SW480 (cell line): ENCODE results near the gene TSPAN7.

Source experiments
- DNase-seq: peaks from one replicate; pipeline ENCODE4 v3.0.0-alpha.2; 2016; ENCODE audit warnings: low spot score

The TSPAN7 gene

DNA sequence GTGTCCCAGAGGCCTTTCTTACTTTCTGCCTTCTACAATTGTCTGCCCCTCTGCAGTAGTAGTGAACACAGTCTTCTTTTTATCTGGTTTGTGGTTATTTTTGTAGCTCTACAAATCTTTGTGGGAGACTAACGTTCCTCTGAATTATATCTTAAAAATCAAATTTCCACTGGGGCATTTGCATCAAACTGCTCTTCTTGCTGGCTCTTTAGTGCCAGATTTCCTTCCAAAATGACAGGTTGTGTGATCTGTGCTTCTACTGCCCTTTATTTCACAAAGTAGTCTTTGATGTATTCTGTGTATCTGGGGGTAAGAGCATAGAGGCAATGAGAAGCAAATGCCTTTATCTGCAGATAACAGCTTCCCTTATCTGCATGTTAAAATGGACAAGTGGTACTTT is 34.5 kb downstream of the TSPAN7 start:
- DNase-seq, result no peak

DNA sequence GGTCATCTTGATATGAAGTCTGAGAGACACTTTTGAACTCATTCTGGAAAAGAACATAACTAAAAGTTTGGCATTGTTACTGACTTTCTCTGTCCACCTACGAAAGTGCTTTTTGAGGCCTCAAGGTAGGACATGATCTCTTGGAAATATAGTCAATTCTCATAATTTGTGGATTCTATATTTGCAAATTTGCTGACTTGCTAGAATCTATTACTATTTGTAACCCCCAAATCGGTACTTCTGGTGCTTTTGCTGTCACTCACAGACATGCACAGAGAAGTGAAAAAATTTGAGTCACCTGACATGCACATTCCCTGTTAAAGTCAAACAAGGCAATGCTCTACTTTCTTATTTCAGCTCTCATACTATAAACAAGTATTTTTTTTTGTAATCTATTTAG is 35.6 kb downstream of the TSPAN7 start:
- DNase-seq, result no peak

- no peak for DNase-seq
These were observed 38.7 kb downstream of the TSPAN7 start for GRCh38 chrX:38599796-38600755.

DNA sequence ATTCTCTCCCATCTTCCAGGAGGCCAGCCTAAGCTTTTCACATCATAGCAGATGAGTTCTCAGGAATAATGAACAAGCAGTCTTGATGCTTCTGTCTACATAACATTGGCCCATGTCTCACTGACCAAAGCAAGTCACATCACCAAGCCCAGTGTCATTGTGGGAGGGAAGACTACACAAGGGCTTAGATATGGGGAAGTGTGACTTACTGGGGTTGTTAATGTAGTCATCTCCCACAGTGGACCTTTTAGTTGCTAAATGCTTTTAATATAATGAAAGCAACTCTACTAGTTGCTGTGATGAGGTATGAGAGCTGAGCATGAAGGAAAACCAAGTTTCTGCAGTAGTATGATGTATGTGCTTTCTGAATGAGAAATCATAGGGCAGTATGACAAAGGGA is 40.5 kb downstream of the TSPAN7 start:
- no peak for DNase-seq

DNA sequence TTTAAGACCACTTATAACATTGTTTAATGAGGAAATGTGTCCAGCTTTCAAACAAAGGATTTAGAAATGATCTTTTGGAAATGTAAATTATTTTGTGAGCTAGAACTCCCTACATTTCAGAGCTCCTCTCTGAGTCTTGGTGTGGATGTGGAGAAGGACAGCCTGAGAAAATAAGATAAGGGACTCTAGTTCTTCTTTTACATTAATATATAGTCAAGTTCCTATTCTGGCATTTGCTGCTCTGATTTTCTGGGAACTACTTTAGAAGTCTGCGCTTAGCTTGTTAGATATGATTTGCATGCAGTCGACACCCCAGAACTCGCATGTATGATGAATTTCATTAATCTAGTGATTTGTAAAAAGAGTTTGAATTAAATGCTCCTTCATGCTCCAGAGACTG is 45.5 kb downstream of the TSPAN7 start:
- DNase-seq, result no peak

- DNase-seq, result no peak
These were observed 46.6 kb downstream of the TSPAN7 start for GRCh38 chrX:38607976-38608375.

DNA sequence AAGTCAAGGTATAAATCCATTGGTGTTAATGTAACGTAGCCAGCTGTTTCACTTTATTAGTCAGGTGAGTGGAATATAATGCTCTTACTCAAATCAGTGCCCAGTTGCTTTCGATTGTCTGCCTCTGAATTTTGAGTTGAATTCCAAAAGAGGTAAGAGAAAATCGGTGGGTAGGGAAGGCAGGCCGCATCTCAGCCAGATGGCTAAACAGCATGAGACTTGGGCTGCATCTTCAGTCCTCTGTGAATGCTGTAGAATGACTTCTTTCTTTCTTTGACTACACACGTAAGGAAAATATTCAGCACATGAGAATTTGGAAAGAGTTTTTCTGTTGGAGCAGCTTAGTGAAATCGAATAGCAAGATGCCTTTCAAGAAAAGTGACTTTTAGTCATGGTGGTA is 49.5 kb downstream of the TSPAN7 start:
- DNase-seq, result no peak

DNA sequence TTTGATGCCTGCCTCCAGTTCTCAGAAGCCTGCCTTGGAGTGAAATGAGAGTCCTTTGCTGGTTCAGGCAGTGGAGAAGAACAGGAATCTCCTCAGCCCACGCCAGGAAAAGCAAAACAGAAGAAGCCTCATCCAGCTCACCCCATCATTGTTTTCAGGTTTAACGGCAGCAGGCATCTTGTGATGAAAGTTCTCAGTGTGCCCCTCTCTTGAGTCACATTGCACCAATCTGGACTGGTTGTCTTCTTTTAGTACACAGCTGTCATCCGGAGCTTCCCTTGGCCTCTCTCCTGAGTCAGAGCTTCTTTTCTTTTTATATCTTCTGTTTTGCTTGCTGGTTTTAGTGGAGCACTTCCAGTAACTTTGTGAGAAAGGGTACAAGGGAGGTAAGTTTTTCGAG is 50.9 kb downstream of the TSPAN7 start:
- no peak for DNase-seq

GRCh38 chrX:38614485-38614884 is 53.1 kb downstream of the TSPAN7 start:
- no peak for DNase-seq

DNA sequence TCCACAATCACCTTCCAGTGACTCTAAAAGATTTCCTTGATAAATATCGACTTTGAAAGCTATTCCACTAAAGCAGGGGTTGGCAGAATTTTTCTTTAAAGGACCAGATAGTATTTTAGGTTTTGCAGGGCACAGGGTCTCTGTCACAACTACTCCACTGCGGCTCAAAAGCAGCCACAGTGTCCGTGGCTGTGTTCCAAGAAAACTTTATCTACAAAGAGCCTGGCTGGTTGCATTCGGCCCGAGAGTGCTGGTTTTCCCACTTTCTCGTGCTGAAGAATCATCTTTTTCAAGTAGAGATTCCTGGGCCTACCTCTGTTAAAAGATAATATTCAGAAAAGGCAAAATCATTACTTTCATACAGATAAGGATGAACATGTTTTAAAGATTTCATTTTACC is 55.6 kb downstream of the TSPAN7 start:
- no peak for DNase-seq

- no peak for DNase-seq
These were observed 56.8 kb downstream of the TSPAN7 start for GRCh38 chrX:38618180-38618579.

- no peak for DNase-seq
These were observed 59.3 kb downstream of the TSPAN7 start for GRCh38 chrX:38620623-38621022.

DNA sequence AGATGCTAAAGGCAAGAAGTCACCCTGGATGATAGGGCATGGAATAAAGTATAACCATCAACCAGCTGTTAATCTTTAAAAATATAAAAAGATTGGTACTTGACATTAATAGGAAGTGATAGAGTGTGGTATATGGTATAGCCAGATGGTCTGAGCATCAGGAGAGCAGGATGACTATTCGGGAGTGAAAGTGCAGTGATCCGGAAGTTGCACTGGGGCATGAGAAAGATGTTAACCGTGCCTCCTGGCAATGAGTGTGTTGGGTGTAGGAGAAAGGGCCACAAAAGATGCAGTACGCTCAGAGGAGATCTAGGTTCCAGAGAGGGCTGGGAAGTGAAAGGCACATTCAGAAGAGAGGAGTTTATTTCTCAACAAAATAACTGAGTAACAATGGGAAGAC is 65.0 kb downstream of the TSPAN7 start:
- DNase-seq, result no peak

GRCh38 chrX:38627683-38628082 is 66.3 kb downstream of the TSPAN7 start:
- peak; percentile 53 for DNase-seq

DNA sequence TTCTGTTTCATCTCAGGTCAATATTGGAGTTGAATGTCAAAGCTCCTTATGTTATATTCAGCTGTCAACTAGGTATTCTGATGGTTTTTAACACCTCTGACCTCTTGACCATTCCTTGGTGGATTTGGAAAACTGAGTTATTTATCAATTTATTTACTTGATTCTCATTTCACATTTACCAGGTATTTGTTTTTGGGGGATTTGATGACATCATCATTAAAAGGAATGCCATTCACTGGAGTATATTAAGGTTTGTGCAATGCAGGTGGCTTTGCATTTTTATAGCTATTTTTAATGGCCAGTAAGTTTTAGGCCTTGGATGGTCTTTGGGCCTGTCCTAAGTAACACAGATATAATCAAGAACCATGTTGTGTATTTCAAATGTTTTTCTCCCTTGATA is 67.2 kb downstream of the TSPAN7 start:
- DNase-seq, result no peak

DNA sequence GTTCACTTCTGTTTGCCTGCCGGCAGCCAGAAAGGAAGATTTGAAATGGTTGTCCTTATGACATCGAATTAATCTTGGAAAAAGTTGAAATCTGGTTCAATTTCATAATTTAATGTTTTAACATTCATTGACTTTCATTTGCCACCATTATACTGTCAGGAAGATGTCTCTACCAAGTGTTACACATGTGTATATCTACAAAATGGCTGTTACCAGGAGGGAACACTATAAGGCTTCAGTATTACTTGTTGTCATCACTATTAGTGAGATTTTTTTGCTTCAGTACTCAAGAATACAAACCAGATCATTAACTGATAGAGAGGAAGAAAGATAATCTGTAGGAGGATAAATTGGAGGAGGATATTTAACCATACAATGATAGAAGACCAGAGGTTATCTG is 71.2 kb downstream of the TSPAN7 start:
- no peak for DNase-seq

GRCh38 chrX:38634665-38635064 is 73.3 kb downstream of the TSPAN7 start:
- no peak for DNase-seq

GRCh38 chrX:38636949-38637819 is 75.8 kb downstream of the TSPAN7 start:
- no peak for DNase-seq

- no peak for DNase-seq
These were observed 77.7 kb downstream of the TSPAN7 start for GRCh38 chrX:38638952-38639529.

GRCh38 chrX:38639730-38640129 is 78.4 kb downstream of the TSPAN7 start:
- DNase-seq, result no peak

- DNase-seq, result no peak
These were observed 79.9 kb downstream of the TSPAN7 start for GRCh38 chrX:38641197-38641596.

GRCh38 chrX:38643903-38644302 is 82.6 kb downstream of the TSPAN7 start:
- DNase-seq, result no peak

DNA sequence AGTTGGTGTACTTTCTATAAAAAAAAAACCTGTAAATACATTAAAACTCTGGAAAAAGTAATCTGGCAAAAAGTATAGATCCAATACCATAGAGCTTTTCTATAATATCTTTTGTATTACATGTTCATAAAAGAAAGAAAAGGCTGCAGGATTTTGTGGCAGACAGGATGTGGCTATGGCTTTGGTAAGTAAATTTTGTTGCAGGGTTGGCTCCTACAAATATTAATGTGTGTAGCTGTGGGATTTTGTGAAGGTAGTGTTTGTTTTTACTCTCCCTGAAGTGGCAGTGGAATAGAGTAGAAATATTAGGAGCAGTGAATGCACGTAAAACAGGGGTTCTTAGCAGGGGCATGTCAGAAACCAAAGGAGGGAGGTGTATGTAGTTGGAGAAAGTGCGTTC is 84.8 kb downstream of the TSPAN7 start:
- DNase-seq, result no peak
